Thoracic aorta (tissue), 2 donors: Measurements from ENCODE around the gene IPCEF1. TPM values are rescaled to one million over a fixed set of nuclear protein-coding genes. Genes with fewer than 3 reads are reported as not detected.

Experiments
- ATAC-seq: fragments of 150-250 bp; one replicate; pipeline ENCODE4 v1.8.0; 2017; ENCODE audit warnings: low read depth; ENCODE audit not compliant: insufficient number of reproducible peaks, low FRiP score
- DNase-seq: peaks from one replicate; pipeline ENCODE4 v3.0.0-alpha.2; 2020; ENCODE audit warnings: low spot score
- H3K27ac ChIP-seq, 2 donors: fragments of 200-600 bp; sonication (generic); 1 replicate in 1 of 2; 2 replicates in 1 of 2; pipeline ENCODE4 v1.5.1; 2016; ENCODE audit warnings: mild to moderate bottlenecking in 2 of 2, moderate library complexity in 2 of 2
- H3K27me3 ChIP-seq: fragments of 200-600 bp; sonication (generic); replicated peaks from 2 replicates; pipeline ENCODE4 v1.6.0; 2016; ENCODE audit warnings: mild to moderate bottlenecking; ENCODE audit not compliant: insufficient read depth
- H3K36me3 ChIP-seq: fragments of 200-600 bp; sonication (generic); one replicate; pipeline ENCODE4 v1.5.1; 2016
- H3K4me1 ChIP-seq, 2 donors: fragments of 200-600 bp; sonication (generic); 1 replicate in 1 of 2; 2 replicates in 1 of 2; pipeline versions ENCODE4 v1.5.1 to v1.6.0; 2016; ENCODE audit warnings: low read depth in 2 of 2, mild to moderate bottlenecking in 1 of 2; ENCODE audit not compliant: control insufficient read depth in 1 of 2
- H3K4me3 ChIP-seq: fragments of 200-600 bp; sonication (generic); 2 replicates; pipeline ENCODE4 v1.5.1; 2016; ENCODE audit warnings: mild to moderate bottlenecking
- H3K9me3 ChIP-seq: fragments of 200-600 bp; sonication (generic); 2 replicates; pipeline ENCODE4 v1.5.1; 2016
- CTCF ChIP-seq: fragments of 200-600 bp; sonication (generic); IDR thresholded peaks from one replicate; pipeline ENCODE4 v1.5.1; 2019; ENCODE audit warnings: antibody characterized with exemption
- total RNA-seq, 2 donors: library from RNA; depleted of rRNA; stranded (reverse); fragments of >200 nt; gene quantifications; one replicate each; pipeline versions ENCODE4 v1.1.0 to v1.2.3, GENCODE V29; 2016

Gene IPCEF1
- total RNA-seq, 2 donors from 2014 or later: 2.8 to 3.8 TPM

- peaks cover 4 to 12% of the 10 kb centered on the region in 2 donors for H3K4me1 ChIP-seq
- TF ChIP-seq CTCF: no peak
- ATAC-seq (no peak), DNase-seq (no peak)
- H3K9me3 ChIP-seq: no peaks in the 10 kb centered on the region
- H3K27me3 ChIP-seq: no peaks in the 10 kb centered on the region
- H3K4me3 ChIP-seq: no peak overlapping the region
- no peaks in the 10 kb centered on the region for H3K36me3 ChIP-seq
- H3K27ac ChIP-seq: no peak overlapping the region
Observed at GRCh38 chr6:154382740-154383139, 26.1 kb upstream of the IPCEF1 start.

- H3K4me3 ChIP-seq: no peak overlapping the region
- TF ChIP-seq CTCF: no peak
- DNase-seq (no peak), ATAC-seq (no peak)
- peaks cover 0 to 7% of the 10 kb centered on the region in 2 donors for H3K4me1 ChIP-seq
- H3K27me3 ChIP-seq: no peaks in the 10 kb centered on the region
- H3K27ac ChIP-seq: no peak overlapping the region
- no peaks in the 10 kb centered on the region for H3K36me3 ChIP-seq
- no peaks in the 10 kb centered on the region for H3K9me3 ChIP-seq
Observed at GRCh38 chr6:154381548-154381947, 24.9 kb upstream of the IPCEF1 start.

DNA sequence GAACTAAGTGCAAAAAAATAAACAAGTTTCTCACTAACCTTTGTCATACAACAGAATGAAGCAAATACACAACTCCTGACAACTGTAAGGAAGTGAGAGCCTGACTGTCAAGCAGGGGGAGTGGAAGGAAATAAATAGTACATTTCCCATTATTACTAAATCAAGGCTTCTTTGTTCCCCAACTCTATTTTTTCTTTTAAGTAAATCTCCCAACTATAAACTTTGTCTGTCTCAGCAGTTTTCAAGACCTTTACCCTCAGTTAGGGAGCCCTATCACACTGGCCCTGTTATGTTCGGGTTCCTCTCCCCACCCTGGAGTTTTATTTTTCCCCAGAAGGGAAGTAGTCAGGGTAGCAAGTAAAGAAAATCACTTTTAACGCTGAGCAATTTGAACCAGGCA, 24.1 kb upstream of the IPCEF1 start:
- Histone ChIP-seq H3K4me3 (no peak overlapping the region), H3K4me1 (peaks cover 0 to 7% of the 10 kb centered on the region in 2 donors), H3K27me3 (no peaks in the 10 kb centered on the region), H3K36me3 (no peaks in the 10 kb centered on the region), H3K27ac (no peak overlapping the region), H3K9me3 (no peaks in the 10 kb centered on the region)
- no peak for DNase-seq
- TF ChIP-seq CTCF: no peak
- no peak for ATAC-seq

DNA sequence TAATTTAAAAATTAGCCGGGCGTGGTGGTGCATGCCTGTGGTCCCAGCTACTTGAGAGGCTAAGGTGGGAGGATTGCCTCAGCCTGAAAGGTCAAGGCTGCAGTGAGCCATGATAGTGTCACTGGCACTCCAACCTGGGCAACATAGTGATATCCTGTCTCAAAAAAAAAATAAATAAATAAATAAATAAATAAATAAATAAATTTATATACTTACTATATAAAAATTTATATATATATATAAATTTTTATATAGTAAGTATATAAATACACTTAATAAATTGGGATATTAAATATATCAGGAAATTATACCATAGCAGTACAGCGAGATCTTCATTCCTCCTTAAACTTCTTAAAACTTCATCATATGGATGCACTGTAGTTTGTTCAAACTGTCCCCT, 23.0 kb upstream of the IPCEF1 start:
- DNase-seq (no peak), ATAC-seq (no peak)
- Histone ChIP-seq H3K4me1 (peaks cover 0 to 5% of the 10 kb centered on the region in 2 donors), H3K36me3 (no peaks in the 10 kb centered on the region), H3K27me3 (no peaks in the 10 kb centered on the region), H3K27ac (no peak overlapping the region), H3K4me3 (no peak overlapping the region), H3K9me3 (no peaks in the 10 kb centered on the region)
- no peak for TF ChIP-seq CTCF

DNA sequence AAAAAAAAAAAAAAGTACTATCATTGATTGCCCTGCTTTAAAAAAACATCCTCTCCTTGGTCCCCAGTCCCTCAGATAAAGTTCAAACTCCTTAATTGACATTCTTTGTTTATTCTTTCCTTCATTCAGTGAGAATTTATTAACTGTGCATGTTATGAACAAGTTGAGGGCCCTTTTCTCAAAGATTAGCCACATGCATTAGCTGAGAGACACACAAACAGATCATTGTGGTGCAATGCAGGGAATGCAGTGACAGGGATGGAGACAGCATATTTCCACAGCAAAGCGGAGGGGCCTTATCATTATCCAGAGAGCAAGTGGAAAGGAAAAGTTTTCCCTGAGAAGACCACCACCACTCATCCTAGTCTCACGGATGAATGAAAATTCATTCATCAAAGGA, 21.9 kb upstream of the IPCEF1 start:
- Histone ChIP-seq H3K27ac (no peak overlapping the region), H3K9me3 (no peaks in the 10 kb centered on the region), H3K36me3 (no peaks in the 10 kb centered on the region), H3K27me3 (no peaks in the 10 kb centered on the region), H3K4me1 (no peaks in the 10 kb centered on the region), H3K4me3 (no peak overlapping the region)
- ATAC-seq: no peak
- no peak for TF ChIP-seq CTCF
- no peak for DNase-seq
